Measurements from ENCODE around the gene ARHGAP24. TPM values are rescaled to one million over a fixed set of nuclear protein-coding genes. Genes with fewer than 3 reads are reported as not detected.

The ARHGAP24 gene
- total RNA-seq, 1 donor from 2014 or later = 15.0 TPM

DNA sequence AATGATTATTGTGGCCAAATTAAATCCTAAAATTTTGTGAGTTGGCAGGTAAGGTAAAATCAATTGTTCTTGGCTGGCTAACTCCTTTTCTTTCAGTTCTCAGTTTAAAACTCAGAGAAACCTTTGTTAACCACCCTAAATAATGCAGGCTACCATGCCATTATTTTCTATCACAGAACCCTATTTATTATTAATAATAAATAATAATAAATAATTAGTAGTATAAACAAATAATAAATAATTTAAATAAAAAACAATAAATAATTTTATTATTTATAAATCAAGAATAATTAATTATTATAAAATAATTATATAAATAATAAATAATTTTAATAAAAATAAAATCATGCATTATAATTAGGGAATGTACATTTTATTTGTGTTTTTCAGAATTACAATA, 390.3 kb downstream of the ARHGAP24 start:
- Mint-ChIP-seq H3K36me3 (no peaks in the 10 kb centered on the region), H3K4me1 (peaks cover 15% of the 10 kb centered on the region)

GRCh38 chr4:85866508-85866907, 391.6 kb downstream of the ARHGAP24 start:
- TF ChIP-seq, protein P1, sequence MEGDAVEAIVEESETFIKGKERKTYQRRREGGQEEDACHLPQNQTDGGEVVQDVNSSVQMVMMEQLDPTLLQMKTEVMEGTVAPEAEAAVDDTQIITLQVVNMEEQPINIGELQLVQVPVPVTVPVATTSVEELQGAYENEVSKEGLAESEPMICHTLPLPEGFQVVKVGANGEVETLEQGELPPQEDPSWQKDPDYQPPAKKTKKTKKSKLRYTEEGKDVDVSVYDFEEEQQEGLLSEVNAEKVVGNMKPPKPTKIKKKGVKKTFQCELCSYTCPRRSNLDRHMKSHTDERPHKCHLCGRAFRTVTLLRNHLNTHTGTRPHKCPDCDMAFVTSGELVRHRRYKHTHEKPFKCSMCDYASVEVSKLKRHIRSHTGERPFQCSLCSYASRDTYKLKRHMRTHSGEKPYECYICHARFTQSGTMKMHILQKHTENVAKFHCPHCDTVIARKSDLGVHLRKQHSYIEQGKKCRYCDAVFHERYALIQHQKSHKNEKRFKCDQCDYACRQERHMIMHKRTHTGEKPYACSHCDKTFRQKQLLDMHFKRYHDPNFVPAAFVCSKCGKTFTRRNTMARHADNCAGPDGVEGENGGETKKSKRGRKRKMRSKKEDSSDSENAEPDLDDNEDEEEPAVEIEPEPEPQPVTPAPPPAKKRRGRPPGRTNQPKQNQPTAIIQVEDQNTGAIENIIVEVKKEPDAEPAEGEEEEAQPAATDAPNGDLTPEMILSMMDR (IDR thresholded peaks at IDR 0.05; ENCODE audit: unreplicated experiment) = no peak
- H3K9me3 Mint-ChIP-seq = no peaks in the 10 kb centered on the region
- H3K27ac Mint-ChIP-seq = no peak overlapping the region
- no peaks in the 10 kb centered on the region for H3K36me3 Mint-ChIP-seq
- H3K4me3 Mint-ChIP-seq = no peak overlapping the region
- H3K27me3 Mint-ChIP-seq (ENCODE audit: low read depth) = no peaks in the 10 kb centered on the region
- H3K4me1 Mint-ChIP-seq = peaks cover 21% of the 10 kb centered on the region
- DNase-seq (ENCODE audit: low spot score in 2 of 2, unreplicated experiment in 2 of 2) = no peak

More for the DNA sequence above, 390.3 kb downstream of the ARHGAP24 start:
- DNase-seq (ENCODE audit: low spot score in 2 of 2, unreplicated experiment in 2 of 2) = no peak
- TF ChIP-seq, protein P1 (IDR thresholded peaks at IDR 0.05; ENCODE audit: unreplicated experiment) = no peak
- no peak overlapping the region for H3K27ac Mint-ChIP-seq
- no peaks in the 10 kb centered on the region for H3K27me3 Mint-ChIP-seq (ENCODE audit: low read depth)
- H3K4me3 Mint-ChIP-seq = no peak overlapping the region
- no peaks in the 10 kb centered on the region for H3K9me3 Mint-ChIP-seq

GRCh38 chr4:85867271-85867670, 392.3 kb downstream of the ARHGAP24 start:
- Mint-ChIP-seq H3K27me3 (ENCODE audit: low read depth) (no peaks in the 10 kb centered on the region), H3K4me3 (no peak overlapping the region), H3K36me3 (no peaks in the 10 kb centered on the region), H3K27ac (no peak overlapping the region), H3K4me1 (peaks cover 21% of the 10 kb centered on the region), H3K9me3 (no peaks in the 10 kb centered on the region)
- DNase-seq (ENCODE audit: low spot score in 2 of 2, unreplicated experiment in 2 of 2) = no peak
- TF ChIP-seq, protein P1 (IDR thresholded peaks at IDR 0.05; ENCODE audit: unreplicated experiment) = no peak

- H3K27ac Mint-ChIP-seq = no peak overlapping the region
- H3K36me3 Mint-ChIP-seq = no peaks in the 10 kb centered on the region
- H3K9me3 Mint-ChIP-seq = no peaks in the 10 kb centered on the region
- H3K27me3 Mint-ChIP-seq (ENCODE audit: low read depth) = no peaks in the 10 kb centered on the region
- no peak overlapping the region for H3K4me3 Mint-ChIP-seq
- TF ChIP-seq, protein P1 (IDR thresholded peaks at IDR 0.05; ENCODE audit: unreplicated experiment) = no peak
- H3K4me1 Mint-ChIP-seq = peaks cover 21% of the 10 kb centered on the region
- DNase-seq (ENCODE audit: low spot score in 2 of 2, unreplicated experiment in 2 of 2) = no peak
Measured at GRCh38 chr4:85869181-85869580, 394.2 kb downstream of the ARHGAP24 start.

GRCh38 chr4:85870298-85871083, 395.5 kb downstream of the ARHGAP24 start:
- no peaks in the 10 kb centered on the region for H3K9me3 Mint-ChIP-seq
- no peak overlapping the region for H3K4me3 Mint-ChIP-seq
- no peak for DNase-seq (ENCODE audit: low spot score in 2 of 2, unreplicated experiment in 2 of 2)
- H3K27me3 Mint-ChIP-seq (ENCODE audit: low read depth) = no peaks in the 10 kb centered on the region
- H3K36me3 Mint-ChIP-seq = no peaks in the 10 kb centered on the region
- TF ChIP-seq, protein P1 (IDR thresholded peaks at IDR 0.05; ENCODE audit: unreplicated experiment) = no peak
- H3K4me1 Mint-ChIP-seq = peaks cover 21% of the 10 kb centered on the region
- H3K27ac Mint-ChIP-seq = no peak overlapping the region

Measured in mesothelial cell of epicardium (in vitro differentiated cells).